HG03064 (cell line): ENCODE data around the gene TENT5A.

Source experiments
- ATAC-seq: cut with Tn5 transposase; IDR thresholded peaks from one replicate; pipeline ENCODE4 v1.9.1; 2021; ENCODE audit warnings: low read depth; ENCODE audit not compliant: unreplicated experiment

TENT5A gene

GRCh38 chr6:81720427-81720826 is 32.1 kb downstream of the TENT5A start:
- ATAC-seq: no peak

GRCh38 chr6:81718126-81718525 is 34.4 kb downstream of the TENT5A start:
- ATAC-seq: no peak

- no peak for ATAC-seq
These were observed 37.8 kb downstream of the TENT5A start for GRCh38 chr6:81714684-81715083.

GRCh38 chr6:81713205-81713604 is 39.3 kb downstream of the TENT5A start:
- no peak for ATAC-seq

GRCh38 chr6:81708113-81708699 is 44.3 kb downstream of the TENT5A start:
- ATAC-seq: no peak

- ATAC-seq: no peak
These were observed 47.8 kb downstream of the TENT5A start for GRCh38 chr6:81704700-81705099.

GRCh38 chr6:81700414-81700813 is 52.1 kb downstream of the TENT5A start:
- ATAC-seq: no peak

- ATAC-seq: no peak
These were observed 54.9 kb downstream of the TENT5A start for GRCh38 chr6:81697559-81697958.

- no peak for ATAC-seq
These were observed 56.0 kb downstream of the TENT5A start for GRCh38 chr6:81696524-81696923.
